Retinal pigment epithelial cell (primary cell): ENCODE data around the gene SIPA1L3.

Experiments used
- DNase-seq: peaks from one replicate; pipeline ENCODE4 v3.0.0-alpha.2; 2010; ENCODE audit warnings: low read depth
- H3K4me3 ChIP-seq: 2 replicates; pipeline ENCODE4 v1.5.1; 2011; ENCODE audit warnings: mild to moderate bottlenecking, low read length, control low read depth, moderate library complexity
- TF ChIP-seq, protein P1 (sequence below): conservative IDR thresholded peaks from 2 replicates; pipeline ENCODE4 v1.5.1; 2011; ENCODE audit warnings: low read depth, low read length, control low read depth, inconsistent platforms

Gene SIPA1L3

DNA sequence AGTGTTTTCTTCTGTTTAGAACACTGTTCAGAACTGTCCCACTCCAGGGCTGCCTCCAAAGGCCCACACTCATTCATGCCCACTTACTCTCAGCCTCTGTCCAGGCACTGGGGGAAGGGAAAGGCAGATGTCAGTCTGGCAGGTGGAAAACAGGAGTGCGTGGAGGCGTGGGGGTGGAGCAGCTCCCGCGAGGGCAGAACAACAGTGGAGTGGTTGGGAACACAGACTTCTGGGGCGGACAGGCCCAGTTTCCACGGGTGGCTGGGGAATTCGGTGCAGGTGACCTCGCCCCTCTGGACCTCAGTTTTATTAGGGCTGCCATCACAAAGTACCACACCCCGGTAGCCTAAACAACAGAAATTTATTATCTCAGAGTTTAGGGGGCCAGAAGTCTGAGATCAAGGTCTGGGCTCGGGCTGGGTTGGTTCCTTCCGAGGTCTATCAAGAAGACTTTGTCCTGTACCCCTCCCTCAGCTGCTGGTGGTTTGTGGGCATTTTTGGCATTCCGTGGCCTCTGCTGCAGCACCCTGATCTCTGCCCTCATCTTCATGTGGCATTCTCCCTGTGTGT is 59.7 kb downstream of the SIPA1L3 start:
- no peak overlapping the region for H3K4me3 ChIP-seq
- DNase-seq, result no peak
- TF ChIP-seq, protein P1, sequence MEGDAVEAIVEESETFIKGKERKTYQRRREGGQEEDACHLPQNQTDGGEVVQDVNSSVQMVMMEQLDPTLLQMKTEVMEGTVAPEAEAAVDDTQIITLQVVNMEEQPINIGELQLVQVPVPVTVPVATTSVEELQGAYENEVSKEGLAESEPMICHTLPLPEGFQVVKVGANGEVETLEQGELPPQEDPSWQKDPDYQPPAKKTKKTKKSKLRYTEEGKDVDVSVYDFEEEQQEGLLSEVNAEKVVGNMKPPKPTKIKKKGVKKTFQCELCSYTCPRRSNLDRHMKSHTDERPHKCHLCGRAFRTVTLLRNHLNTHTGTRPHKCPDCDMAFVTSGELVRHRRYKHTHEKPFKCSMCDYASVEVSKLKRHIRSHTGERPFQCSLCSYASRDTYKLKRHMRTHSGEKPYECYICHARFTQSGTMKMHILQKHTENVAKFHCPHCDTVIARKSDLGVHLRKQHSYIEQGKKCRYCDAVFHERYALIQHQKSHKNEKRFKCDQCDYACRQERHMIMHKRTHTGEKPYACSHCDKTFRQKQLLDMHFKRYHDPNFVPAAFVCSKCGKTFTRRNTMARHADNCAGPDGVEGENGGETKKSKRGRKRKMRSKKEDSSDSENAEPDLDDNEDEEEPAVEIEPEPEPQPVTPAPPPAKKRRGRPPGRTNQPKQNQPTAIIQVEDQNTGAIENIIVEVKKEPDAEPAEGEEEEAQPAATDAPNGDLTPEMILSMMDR, result no peak

DNA sequence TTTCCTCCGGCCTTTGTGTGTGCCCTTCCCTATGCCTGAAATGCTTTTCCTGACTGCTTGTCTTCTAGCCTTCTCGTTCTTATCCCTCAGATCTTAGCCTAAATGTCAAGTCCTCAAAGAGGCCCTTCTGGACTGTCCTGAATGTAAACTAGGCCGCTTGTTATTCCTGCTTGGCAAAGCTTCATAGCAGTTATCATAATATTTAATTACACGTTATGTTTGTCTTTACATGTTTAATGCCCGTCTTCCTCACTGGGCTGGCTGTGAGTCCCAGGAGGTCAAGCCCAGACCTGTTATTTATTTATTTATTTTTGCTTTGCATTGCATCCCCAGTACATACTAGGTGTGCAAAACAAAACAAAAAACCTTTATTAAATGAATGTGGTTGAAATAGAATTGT is 62.7 kb downstream of the SIPA1L3 start:
- DNase-seq, result no peak
- TF ChIP-seq, protein P1, result no peak
- H3K4me3 ChIP-seq, result no peak overlapping the region

DNA sequence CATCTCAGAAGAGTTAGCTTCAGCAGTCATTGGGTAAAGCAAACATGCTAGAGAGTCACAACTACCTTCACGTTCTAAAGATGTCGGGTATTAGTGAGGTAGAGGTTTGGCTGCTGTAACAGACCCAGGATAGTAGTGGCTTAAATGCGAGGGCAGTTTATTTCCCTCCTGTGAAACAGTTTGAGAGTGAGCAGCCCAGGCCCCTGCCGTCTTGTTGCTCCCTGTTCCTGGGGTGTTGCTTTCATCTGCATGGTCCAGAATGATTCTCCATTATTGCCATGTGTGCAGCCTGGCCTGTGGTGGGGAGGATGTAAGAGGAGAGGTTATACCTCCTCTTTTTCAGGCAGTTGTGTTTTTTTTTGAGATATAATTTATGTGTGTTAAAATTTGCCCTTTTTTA is 63.7 kb downstream of the SIPA1L3 start:
- no peak for DNase-seq
- TF ChIP-seq, protein P1, result no peak
- H3K4me3 ChIP-seq, result no peak overlapping the region

DNA sequence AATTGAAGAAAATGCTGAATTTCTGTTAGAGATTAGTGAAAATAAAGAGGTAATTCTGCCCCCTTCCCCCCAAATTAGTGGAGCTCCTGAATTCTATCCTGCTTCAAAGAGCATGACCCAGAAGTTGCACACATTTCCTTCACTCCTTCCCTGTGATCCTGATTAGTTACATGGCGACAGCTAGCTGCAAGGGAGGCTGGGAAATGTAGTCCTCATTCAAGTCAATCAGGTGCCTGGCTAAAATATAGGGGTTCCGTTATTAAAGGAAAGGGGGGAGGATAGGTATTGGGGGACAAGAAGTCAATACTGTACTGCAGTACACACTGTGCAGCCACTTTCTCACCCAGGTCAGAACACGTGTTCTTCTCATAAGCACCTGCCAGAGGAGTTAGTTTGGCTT is 65.8 kb downstream of the SIPA1L3 start:
- no peak overlapping the region for H3K4me3 ChIP-seq
- no peak for DNase-seq
- TF ChIP-seq, protein P1, result no peak

DNA sequence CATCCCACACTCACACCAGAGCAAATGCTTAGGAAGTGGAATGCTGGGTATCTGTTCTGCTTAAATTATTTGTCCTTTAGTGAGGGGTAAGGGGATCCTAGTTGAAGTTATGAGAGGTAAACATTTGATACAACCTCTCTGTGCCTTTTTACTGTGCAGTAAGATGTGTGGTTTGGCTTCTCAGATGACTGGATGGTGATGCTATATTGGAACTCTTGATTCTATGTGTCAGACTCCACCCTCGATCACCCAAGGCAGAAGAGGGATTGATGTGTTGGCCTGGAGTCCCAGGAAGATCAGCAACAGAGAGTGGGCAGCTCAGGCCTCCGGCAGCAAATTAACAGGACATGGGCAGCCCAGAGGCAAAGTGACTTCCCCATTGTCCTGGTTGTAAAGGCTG is 66.7 kb downstream of the SIPA1L3 start:
- no peak overlapping the region for H3K4me3 ChIP-seq
- no peak for DNase-seq
- TF ChIP-seq, protein P1, result no peak

DNA sequence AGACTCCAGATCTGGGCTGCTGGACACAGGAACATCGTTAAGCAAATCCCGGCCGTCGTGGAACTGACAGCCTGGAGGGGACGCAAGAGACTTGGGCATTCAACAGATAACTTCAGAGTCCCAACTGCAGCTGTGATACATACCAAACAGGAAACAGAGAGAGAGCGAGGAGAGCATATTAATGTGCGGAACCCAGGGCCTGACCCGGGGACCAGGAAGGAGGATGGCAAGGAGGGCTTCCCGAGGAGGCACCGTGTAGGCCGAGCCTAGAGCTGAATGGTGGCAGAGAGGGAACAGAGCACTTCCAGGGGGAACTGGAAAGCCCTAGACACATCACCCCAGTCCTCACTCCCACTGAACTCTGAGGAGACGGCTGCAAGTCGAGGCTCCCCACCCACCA is 68.1 kb downstream of the SIPA1L3 start:
- no peak for DNase-seq
- no peak overlapping the region for H3K4me3 ChIP-seq
- TF ChIP-seq, protein P1, result no peak

DNA sequence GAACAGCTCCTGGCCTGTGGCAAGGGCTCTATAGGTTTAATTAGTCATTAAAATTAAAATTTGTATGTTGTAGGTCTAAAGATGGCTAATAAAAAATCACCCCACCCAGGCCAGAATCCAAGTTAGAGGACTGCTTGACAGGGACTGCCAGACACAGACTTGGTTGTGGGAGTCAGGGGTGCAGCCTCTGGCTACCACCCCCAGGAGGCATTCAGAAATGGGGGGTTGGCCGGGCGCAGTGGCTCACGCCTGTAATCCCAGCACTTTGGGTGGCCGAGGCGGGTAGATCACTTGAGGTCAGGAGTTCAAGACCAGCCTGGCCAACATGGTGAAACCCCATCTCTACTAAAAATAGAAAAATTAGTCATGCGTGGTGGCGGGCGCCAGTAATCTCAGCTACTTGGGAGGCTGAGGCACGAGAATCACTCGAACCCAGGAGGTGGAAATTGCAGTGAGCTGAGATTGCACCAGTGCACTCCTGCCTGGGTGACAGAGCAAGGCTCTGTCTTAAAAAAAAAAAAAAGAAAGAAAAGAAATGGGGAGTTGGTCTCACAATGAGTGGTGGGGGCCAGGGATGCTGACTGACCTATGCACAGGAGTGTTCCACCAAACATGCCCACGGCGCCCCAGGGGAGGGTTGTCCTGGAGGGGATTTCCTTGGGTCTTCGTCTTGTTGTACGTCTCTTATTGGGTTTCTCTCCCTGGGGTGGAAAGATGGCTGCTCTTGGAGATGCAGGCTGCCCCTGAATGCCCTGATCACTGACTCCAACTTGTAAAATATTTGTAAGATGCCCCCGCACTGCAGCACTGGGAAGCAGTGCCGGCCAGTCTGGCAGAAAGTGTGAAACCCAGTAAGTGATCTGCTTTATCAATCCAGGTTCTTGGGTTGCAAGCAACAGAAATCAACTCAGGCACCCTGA is 68.8 kb downstream of the SIPA1L3 start:
- TF ChIP-seq, protein P1, result no peak
- no peak overlapping the region for H3K4me3 ChIP-seq
- no peak for DNase-seq
